ENCODE data around the gene HOXB1.
"Not testable (repeated sequence)": the region's sequence is repeated elsewhere in the genome, so short reads cannot be mapped to it uniquely, and the experiment has no call there.

The HOXB1 gene

GRCh38 chr17:48489781-48490180 is 41.0 kb downstream of the HOXB1 start:
- DNase-seq = no peak

GRCh38 chr17:48488548-48489106 is 42.2 kb downstream of the HOXB1 start:
- DNase-seq = no peak

- DNase-seq = no peak
Measured at GRCh38 chr17:48487221-48487620, 43.6 kb downstream of the HOXB1 start.

GRCh38 chr17:48486557-48486956 is 44.3 kb downstream of the HOXB1 start:
- DNase-seq = no peak

DNA sequence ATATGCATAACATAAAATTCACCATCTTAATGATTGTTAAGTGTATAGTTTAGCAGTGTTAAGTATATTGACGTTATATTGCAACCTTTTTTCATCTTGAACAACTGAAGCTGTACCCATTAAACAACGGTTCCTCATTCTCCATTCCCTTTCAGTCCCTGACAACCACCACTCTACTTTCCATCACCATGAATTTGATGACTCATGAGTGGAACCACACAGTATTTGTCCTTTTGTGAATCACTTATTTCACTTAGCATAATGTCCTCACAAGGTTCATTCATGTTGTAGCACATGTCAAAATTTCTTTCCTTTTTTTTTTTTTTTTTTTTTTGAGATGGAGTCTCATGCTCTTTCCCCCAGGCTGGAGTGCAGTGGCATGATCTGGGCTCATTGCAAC is 46.0 kb downstream of the HOXB1 start:
- DNase-seq = no peak

DNA sequence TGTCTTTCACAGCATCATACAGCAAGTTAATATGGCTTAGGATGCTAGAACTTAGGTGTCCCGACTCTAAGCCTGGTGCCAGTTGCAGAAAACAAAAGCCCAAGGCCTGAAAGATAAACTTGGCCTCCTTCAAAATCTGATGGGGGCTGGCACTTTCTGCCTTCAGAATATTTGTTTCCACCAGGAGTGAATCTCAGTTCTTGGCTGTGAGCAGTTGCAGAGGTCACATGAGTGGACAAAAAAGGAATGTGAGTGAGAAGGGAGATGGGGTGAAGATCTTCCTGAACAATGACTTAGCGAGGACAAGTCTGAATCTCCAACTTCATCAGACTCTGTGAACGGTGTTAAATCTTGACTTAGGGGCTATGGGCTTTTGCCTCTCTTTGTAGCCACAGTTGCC is 46.6 kb downstream of the HOXB1 start:
- DNase-seq = no peak

DNA sequence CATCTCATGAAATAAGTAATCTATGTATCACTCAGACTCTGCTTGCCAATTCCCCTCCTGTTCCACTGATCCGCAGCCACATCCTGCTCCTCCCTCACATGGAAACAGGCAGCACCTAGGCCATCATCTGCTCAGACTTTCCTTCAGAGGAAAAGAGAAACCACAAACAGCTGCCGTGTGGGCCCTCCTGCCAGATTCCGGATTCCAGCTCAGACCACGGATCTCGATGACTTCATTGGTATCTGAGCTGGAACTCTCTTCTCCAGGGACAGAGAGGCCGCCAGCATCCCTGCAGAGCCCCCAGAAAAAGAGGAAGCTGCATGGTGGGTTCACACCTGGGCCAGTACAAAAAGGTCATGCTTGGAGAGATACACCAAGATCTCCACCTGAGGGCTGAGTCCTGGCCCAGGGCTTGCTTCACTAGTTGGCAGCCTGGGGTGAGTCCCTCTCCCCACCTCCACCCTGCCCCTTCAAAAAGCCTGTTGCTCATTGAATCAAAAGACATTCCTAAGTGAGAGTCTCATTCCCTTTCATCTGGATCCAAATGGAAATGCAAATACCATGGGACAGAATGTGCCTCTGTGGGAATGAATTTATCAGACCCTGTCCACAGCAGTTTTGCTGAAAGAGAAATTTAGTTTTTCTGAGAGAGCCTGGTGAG is 47.2 kb downstream of the HOXB1 start:
- DNase-seq = no peak

GRCh38 chr17:48483004-48483403 is 47.8 kb downstream of the HOXB1 start:
- no peak for DNase-seq

DNA sequence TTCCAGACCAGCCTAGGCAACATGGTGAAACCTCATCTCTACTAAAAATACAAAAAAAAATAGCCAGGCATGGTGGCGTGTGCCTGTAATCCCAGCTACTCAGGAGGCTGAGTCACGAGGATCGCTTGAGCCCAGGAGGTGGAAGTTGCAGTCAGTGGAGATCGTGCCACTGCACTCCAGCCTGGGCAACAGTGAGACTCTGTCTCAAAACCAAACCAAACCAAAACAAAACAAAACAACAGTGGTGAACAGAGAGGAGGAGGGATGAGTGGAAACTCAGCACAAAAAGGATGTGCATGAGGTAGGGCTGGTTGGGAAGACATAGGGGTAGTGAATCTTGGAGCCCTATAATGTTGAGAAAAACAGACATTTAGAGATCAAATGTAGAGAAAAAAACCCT is 48.5 kb downstream of the HOXB1 start:
- DNase-seq = not testable (repeated sequence)

DNA sequence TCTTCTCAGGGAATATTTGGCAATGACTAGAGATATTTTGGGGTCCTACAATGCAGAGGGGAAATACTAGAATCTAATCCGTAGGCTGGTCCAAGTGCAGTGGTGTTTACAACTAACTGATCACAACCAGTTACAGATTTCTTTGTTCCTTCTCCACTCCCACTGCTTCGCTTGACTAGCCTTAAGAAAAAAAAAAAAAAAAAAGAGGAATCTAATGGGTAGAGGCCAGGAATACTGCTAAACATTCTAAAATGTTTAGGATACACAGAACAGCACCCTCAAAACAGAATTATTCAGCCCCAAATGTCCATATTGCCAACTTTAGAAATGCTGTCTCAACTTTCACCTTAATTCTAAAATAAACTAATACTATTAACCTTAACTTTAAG is 51.8 kb downstream of the HOXB1 start:
- DNase-seq = no peak

Data from NCI-H1092 (cell line).